Measurements from ENCODE around the gene RNASE4.

Gene RNASE4

DNA sequence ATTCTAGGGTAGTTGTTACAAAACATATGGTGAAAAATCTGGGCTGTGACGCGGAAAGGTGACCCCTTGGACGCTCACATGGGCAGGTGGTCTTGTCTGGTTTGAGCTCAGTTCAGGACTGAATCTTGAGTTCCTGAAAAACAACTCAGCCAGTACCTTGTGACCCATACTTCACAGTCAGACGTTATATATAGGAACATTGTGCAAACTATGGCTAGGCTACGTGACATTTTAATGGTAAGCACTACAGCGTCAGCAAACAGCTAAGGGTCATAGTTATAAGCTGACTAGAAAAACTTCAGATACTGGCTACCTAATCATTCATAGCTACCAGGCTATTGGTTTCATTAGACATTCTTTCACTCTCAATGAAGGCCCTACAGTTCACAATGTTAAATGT lies 46.5 kb downstream of the RNASE4 start:
- TF ChIP-seq EZH2phosphoT487 (IDR thresholded peaks at IDR 0.05; ENCODE audit: low read length) (no peak), CTCF (IDR thresholded peaks at IDR 0.05; ENCODE audit: low read length) (no peak), EZH2 (optimal IDR thresholded peaks at IDR 0.05; ENCODE audit: low read depth, low read length) (no peak)
- Histone ChIP-seq H2AFZ (ENCODE audit: low read length) (no peak overlapping the region), H3K27me3 (replicated peaks; ENCODE audit: insufficient read depth, low read length) (no peaks in the 10 kb centered on the region), H3K9me2 (replicated peaks; ENCODE audit: insufficient read depth, low read length) (no peaks in the 10 kb centered on the region), H3K9me3 (replicated peaks; ENCODE audit: insufficient read depth, low read length) (no peaks in the 10 kb centered on the region), H3K4me2 (ENCODE audit: low read depth, low read length) (no peak overlapping the region), H3K27ac (ENCODE audit: low read length) (no peak overlapping the region), H4K20me1 (ENCODE audit: insufficient read depth, low read length) (no peaks in the 10 kb centered on the region), H3K9ac (ENCODE audit: low read length) (no peak overlapping the region), H3K79me2 (ENCODE audit: low read length) (no peaks in the 10 kb centered on the region), H3K36me3 (replicated peaks; ENCODE audit: insufficient read depth, low read length) (no peaks in the 10 kb centered on the region), H3F3A (ENCODE audit: insufficient read depth, low read length) (no peaks in the 10 kb centered on the region), H3K4me3 (ENCODE audit: low read length) (no peak overlapping the region), H3K4me1 (ENCODE audit: low read length) (no peaks in the 10 kb centered on the region)
- DNase-seq: no peak

- no peak for DNase-seq
- H3K36me3 ChIP-seq (replicated peaks; ENCODE audit: insufficient read depth, low read length): no peaks in the 10 kb centered on the region
- no peak overlapping the region for H3K27ac ChIP-seq (ENCODE audit: low read length)
- H3K27me3 ChIP-seq (replicated peaks; ENCODE audit: insufficient read depth, low read length): no peaks in the 10 kb centered on the region
- no peak overlapping the region for H3K9ac ChIP-seq (ENCODE audit: low read length)
- no peaks in the 10 kb centered on the region for H3K79me2 ChIP-seq (ENCODE audit: low read length)
- no peak overlapping the region for H3K4me3 ChIP-seq (ENCODE audit: low read length)
- no peaks in the 10 kb centered on the region for H3K9me3 ChIP-seq (replicated peaks; ENCODE audit: insufficient read depth, low read length)
- H3K4me1 ChIP-seq (ENCODE audit: low read length): no peaks in the 10 kb centered on the region
- H3F3A ChIP-seq (ENCODE audit: insufficient read depth, low read length): no peaks in the 10 kb centered on the region
- H2AFZ ChIP-seq (ENCODE audit: low read length): no peak overlapping the region
- no peak overlapping the region for H3K4me2 ChIP-seq (ENCODE audit: low read depth, low read length)
- no peak for TF ChIP-seq CTCF (IDR thresholded peaks at IDR 0.05; ENCODE audit: low read length)
- no peak for TF ChIP-seq EZH2 (optimal IDR thresholded peaks at IDR 0.05; ENCODE audit: low read depth, low read length)
- no peak for TF ChIP-seq EZH2phosphoT487 (IDR thresholded peaks at IDR 0.05; ENCODE audit: low read length)
- H4K20me1 ChIP-seq (ENCODE audit: insufficient read depth, low read length): no peaks in the 10 kb centered on the region
- H3K9me2 ChIP-seq (replicated peaks; ENCODE audit: insufficient read depth, low read length): no peaks in the 10 kb centered on the region
These were observed 48.1 kb downstream of the RNASE4 start for GRCh38 chr14:20732477-20732876.

DNA sequence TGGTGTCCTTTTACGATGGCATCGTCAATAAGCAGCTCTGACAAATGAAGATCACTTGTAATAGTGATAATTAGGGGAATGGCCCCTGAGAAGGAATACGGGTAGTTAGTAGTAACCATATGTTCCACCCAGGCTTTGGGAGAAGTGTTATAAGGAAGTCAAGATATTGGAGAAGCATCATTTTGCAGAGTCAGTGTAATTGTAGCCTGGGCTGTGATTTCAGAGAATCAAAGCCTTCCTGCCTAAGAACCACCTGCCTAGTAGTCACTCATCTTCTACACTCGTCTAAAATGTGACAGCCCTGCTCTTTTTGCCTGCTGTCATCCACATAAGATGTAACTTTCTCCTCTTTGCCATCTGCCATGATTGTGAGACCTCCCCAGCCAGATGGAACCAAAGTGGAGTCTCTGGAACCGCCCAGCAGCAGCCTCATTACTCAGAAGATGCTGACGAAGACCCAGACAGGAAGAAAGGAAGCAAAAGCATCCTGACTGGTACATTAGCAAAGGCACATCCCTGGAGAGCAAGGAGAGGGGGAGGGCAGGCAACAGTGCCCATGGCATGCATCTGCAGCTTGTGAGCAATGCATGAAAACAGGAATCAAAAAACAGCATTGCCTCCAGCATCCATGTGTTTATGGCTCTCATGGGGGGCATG lies 48.7 kb downstream of the RNASE4 start:
- H4K20me1 ChIP-seq (ENCODE audit: insufficient read depth, low read length): no peaks in the 10 kb centered on the region
- no peaks in the 10 kb centered on the region for H3K79me2 ChIP-seq (ENCODE audit: low read length)
- no peak for DNase-seq
- no peak overlapping the region for H3K4me2 ChIP-seq (ENCODE audit: low read depth, low read length)
- no peak overlapping the region for H3K4me3 ChIP-seq (ENCODE audit: low read length)
- H3K27ac ChIP-seq (ENCODE audit: low read length): no peak overlapping the region
- H3K27me3 ChIP-seq (replicated peaks; ENCODE audit: insufficient read depth, low read length): no peaks in the 10 kb centered on the region
- H3K4me1 ChIP-seq (ENCODE audit: low read length): no peaks in the 10 kb centered on the region
- no peak overlapping the region for H3K9ac ChIP-seq (ENCODE audit: low read length)
- H3K9me2 ChIP-seq (replicated peaks; ENCODE audit: insufficient read depth, low read length): no peaks in the 10 kb centered on the region
- H3F3A ChIP-seq (ENCODE audit: insufficient read depth, low read length): no peaks in the 10 kb centered on the region
- no peaks in the 10 kb centered on the region for H3K9me3 ChIP-seq (replicated peaks; ENCODE audit: insufficient read depth, low read length)
- no peak overlapping the region for H2AFZ ChIP-seq (ENCODE audit: low read length)
- H3K36me3 ChIP-seq (replicated peaks; ENCODE audit: insufficient read depth, low read length): no peaks in the 10 kb centered on the region
- no peak for TF ChIP-seq CTCF (IDR thresholded peaks at IDR 0.05; ENCODE audit: low read length)
- no peak for TF ChIP-seq EZH2 (optimal IDR thresholded peaks at IDR 0.05; ENCODE audit: low read depth, low read length)
- no peak for TF ChIP-seq EZH2phosphoT487 (IDR thresholded peaks at IDR 0.05; ENCODE audit: low read length)
